Calu3 (cell line): ENCODE results near the gene NARS2. TPM values are rescaled to one million over a fixed set of nuclear protein-coding genes. Genes with fewer than 3 reads are reported as not detected.

Experiments
- BruUV-seq: library from RNA; stranded (reverse); fragments of 400-500 nt; replicated peaks from 2 replicates; lab custom pipeline; 2021; lab: Mats Ljungman, UMichigan
- CTCF ChIA-PET: fragments of 300-600 bp; sonication (Branson Sonifier 250); formaldehyde crosslinking; loops from one replicate; lab custom pipeline; 2022; ENCODE audit warnings: antibody characterized with exemption; lab: Charles Lee
- DNase-seq: peaks from one replicate; pipeline ENCODE4 v3.0.0; 2022
- H3K27ac Mint-ChIP-seq: one replicate; pipeline ENCODE4 v1.8.0; 2022; ENCODE audit warnings: mixed read lengths; ENCODE audit not compliant: unreplicated experiment
- H3K27me3 Mint-ChIP-seq: one replicate; pipeline ENCODE4 v1.8.0; 2022; ENCODE audit warnings: mixed read lengths; ENCODE audit not compliant: unreplicated experiment
- H3K36me3 Mint-ChIP-seq: one replicate; pipeline ENCODE4 v1.8.0; 2022; ENCODE audit warnings: mild to moderate bottlenecking, moderate library complexity, mixed read lengths; ENCODE audit not compliant: insufficient read depth, unreplicated experiment
- H3K4me1 Mint-ChIP-seq: one replicate; pipeline ENCODE4 v1.8.0; 2022; ENCODE audit warnings: mild to moderate bottlenecking, low read depth, mixed read lengths; ENCODE audit not compliant: unreplicated experiment
- H3K4me3 Mint-ChIP-seq: one replicate; pipeline ENCODE4 v1.8.0; 2022; ENCODE audit warnings: mild to moderate bottlenecking, low read depth, moderate library complexity, mixed read lengths; ENCODE audit not compliant: unreplicated experiment
- H3K9me3 Mint-ChIP-seq: one replicate; pipeline ENCODE4 v1.8.0; 2022; ENCODE audit warnings: low read depth, mixed read lengths; ENCODE audit not compliant: unreplicated experiment
- CTCF ChIP-seq: fragments of 200-600 bp; IDR thresholded peaks from one replicate; pipeline ENCODE4 v1.8.0; 2022; ENCODE audit warnings: antibody characterized with exemption; ENCODE audit not compliant: unreplicated experiment
- intact Hi-C: fragments of 100-400 bp; cut with micrococcal nuclease; formaldehyde crosslinking; loops from one replicate; pipeline ENCODE4 v1.10.0; 2022; ENCODE audit not compliant: unreplicated experiment
- total RNA-seq: library from RNA; stranded (reverse); gene quantifications from 2 replicates; pipeline ENCODE4 v1.2.3, GENCODE V29; 2022

NARS2 gene
- total RNA-seq, 1 experiment from 2014 or later = 17.8 TPM

- intact Hi-C loops = loop anchor here (5.0 kb wide), 1 partner anchor 147 kb away; no protein-coding TSS in a partner anchor
- BruUV-seq = no TSS peak
- H3K9me3 Mint-ChIP-seq = peaks cover 2% of the 10 kb centered on the region
- TF ChIP-seq CTCF = no peak
- no peak for DNase-seq
- H3K4me1 Mint-ChIP-seq = peaks cover 42% of the 10 kb centered on the region
- peaks cover 7% of the 10 kb centered on the region for H3K27me3 Mint-ChIP-seq
- CTCF ChIA-PET = interaction anchor here (1.7 kb wide), 1 partner anchor 11 kb away, joined by 4 read pairs; no protein-coding TSS in a partner anchor
- H3K36me3 Mint-ChIP-seq = peaks cover 21% of the 10 kb centered on the region
- no peak overlapping the region for H3K27ac Mint-ChIP-seq
- H3K4me3 Mint-ChIP-seq = no peak overlapping the region
Observed at GRCh38 chr11:78415338-78415737, 159.3 kb downstream of the NARS2 start.

GRCh38 chr11:78414321-78415051, 160.2 kb downstream of the NARS2 start:
- Mint-ChIP-seq H3K9me3 (peaks cover 2% of the 10 kb centered on the region), H3K27me3 (peaks cover 7% of the 10 kb centered on the region), H3K4me3 (no peak overlapping the region), H3K4me1 (peaks cover 36% of the 10 kb centered on the region), H3K27ac (no peak overlapping the region), H3K36me3 (peaks cover 21% of the 10 kb centered on the region)
- CTCF ChIA-PET = no interaction called here
- BruUV-seq = no TSS peak
- peak; percentile 47 for TF ChIP-seq CTCF
- DNase-seq = no peak
- intact Hi-C loops = loop anchor here (5.0 kb wide), 1 partner anchor 148 kb away; no protein-coding TSS in a partner anchor

- peaks cover 11% of the 10 kb centered on the region for H3K9me3 Mint-ChIP-seq
- peaks cover 6% of the 10 kb centered on the region for H3K4me1 Mint-ChIP-seq
- H3K27ac Mint-ChIP-seq = no peak overlapping the region
- BruUV-seq = no TSS peak
- CTCF ChIA-PET = no interaction called here
- no peaks in the 10 kb centered on the region for H3K27me3 Mint-ChIP-seq
- DNase-seq = no peak
- no peaks in the 10 kb centered on the region for H3K36me3 Mint-ChIP-seq
- TF ChIP-seq CTCF = no peak
- intact Hi-C loops = loop anchor here (10.0 kb wide), 1 partner anchor 64 kb away; no protein-coding TSS in a partner anchor
- H3K4me3 Mint-ChIP-seq = no peak overlapping the region
Observed at GRCh38 chr11:78408619-78409018, 166.0 kb downstream of the NARS2 start.

GRCh38 chr11:78406568-78407196, 168.0 kb downstream of the NARS2 start:
- H3K27ac Mint-ChIP-seq = no peak overlapping the region
- intact Hi-C loops = loop anchor here (10.0 kb wide), 1 partner anchor 62 kb away; no protein-coding TSS in a partner anchor
- no TSS peak for BruUV-seq
- no peak overlapping the region for H3K4me3 Mint-ChIP-seq
- CTCF ChIA-PET = interaction anchor here (0.6 kb wide), 1 partner anchor 721 kb away, joined by 3 read pairs; no protein-coding TSS in a partner anchor
- no peaks in the 10 kb centered on the region for H3K4me1 Mint-ChIP-seq
- H3K9me3 Mint-ChIP-seq = peaks cover 11% of the 10 kb centered on the region
- DNase-seq = no peak
- H3K36me3 Mint-ChIP-seq = no peaks in the 10 kb centered on the region
- no peak for TF ChIP-seq CTCF
- no peaks in the 10 kb centered on the region for H3K27me3 Mint-ChIP-seq
